TTC549 (cell line): ENCODE measurements around the gene TEX36.
"Not testable (repeated sequence)": the region's sequence is repeated elsewhere in the genome, so short reads cannot be mapped to it uniquely, and the experiment has no call there.

Experiments
- FAIRE-seq: peaks from 2 replicates; lab custom pipeline; 2012; peaks lifted over from hg19 to GRCh38; lab: Jason Lieb, UNC

Gene TEX36

GRCh38 chr10:125629758-125630376, 53.1 kb downstream of the TEX36 start:
- FAIRE-seq: no peak

GRCh38 chr10:125628104-125629049, 54.6 kb downstream of the TEX36 start:
- FAIRE-seq: no peak

GRCh38 chr10:125627646-125628045, 55.3 kb downstream of the TEX36 start:
- FAIRE-seq: no peak

GRCh38 chr10:125626671-125627070, 56.3 kb downstream of the TEX36 start:
- no peak for FAIRE-seq

- FAIRE-seq: no peak
Observed at GRCh38 chr10:125625586-125625985, 57.4 kb downstream of the TEX36 start.

GRCh38 chr10:125624800-125625199, 58.2 kb downstream of the TEX36 start:
- FAIRE-seq: no peak

GRCh38 chr10:125621052-125621451, 61.9 kb downstream of the TEX36 start:
- no peak for FAIRE-seq

GRCh38 chr10:125620401-125620800, 62.6 kb downstream of the TEX36 start:
- FAIRE-seq: no peak

- not testable (repeated sequence) for FAIRE-seq
Observed at GRCh38 chr10:125613062-125613461, 69.9 kb downstream of the TEX36 start.

- FAIRE-seq: no peak
Observed at GRCh38 chr10:125611756-125612155, 71.2 kb downstream of the TEX36 start.

GRCh38 chr10:125611216-125611615, 71.7 kb downstream of the TEX36 start:
- no peak for FAIRE-seq

- FAIRE-seq: no peak
Observed at GRCh38 chr10:125609859-125610258, 73.1 kb downstream of the TEX36 start.

- no peak for FAIRE-seq
Observed at GRCh38 chr10:125608474-125608873, 74.5 kb downstream of the TEX36 start.

GRCh38 chr10:125607689-125608290, 75.2 kb downstream of the TEX36 start:
- no peak for FAIRE-seq

- FAIRE-seq: no peak
Observed at GRCh38 chr10:125606414-125607010, 76.5 kb downstream of the TEX36 start.
